Measurements from ENCODE around the gene CIDEC.
A peak's percentile ranks its signal among the peaks of the same experiment; 100 is the strongest.
"Not testable (repeated sequence)": the region's sequence is repeated elsewhere in the genome, so short reads cannot be mapped to it uniquely, and the experiment has no call there.

The CIDEC gene

GRCh38 chr3:9898467-9899241 is 18.6 kb upstream of the CIDEC start:
- Histone ChIP-seq H3K27me3 (ENCODE audit: insufficient read depth, low read length) (no peaks in the 10 kb centered on the region), H3K9ac (ENCODE audit: low read depth, low read length) (no peak overlapping the region), H3K9me3 (ENCODE audit: insufficient read depth, low read depth, low read length) (no peaks in the 10 kb centered on the region), H3K27ac (ENCODE audit: low read length) (no peak overlapping the region), H3K4me3 (ENCODE audit: low read length) (no peak overlapping the region), H3K4me1 (ENCODE audit: insufficient read depth, low read length) (peaks cover 12% of the 10 kb centered on the region), H3K36me3 (ENCODE audit: insufficient read depth, low read depth, low read length) (peaks cover 6% of the 10 kb centered on the region; the same call in 1 of the 2 replicates)

- no peak overlapping the region for H3K27ac ChIP-seq (ENCODE audit: low read length)
- no peaks in the 10 kb centered on the region for H3K27me3 ChIP-seq (ENCODE audit: insufficient read depth, low read length)
- peaks cover 3% of the 10 kb centered on the region; the same call in 1 of the 2 replicates for H3K4me1 ChIP-seq (ENCODE audit: insufficient read depth, low read length)
- H3K36me3 ChIP-seq (ENCODE audit: insufficient read depth, low read depth, low read length), result peaks cover 15% of the 10 kb centered on the region
- no peak overlapping the region for H3K4me3 ChIP-seq (ENCODE audit: low read length)
- no peaks in the 10 kb centered on the region for H3K9me3 ChIP-seq (ENCODE audit: insufficient read depth, low read depth, low read length)
- H3K9ac ChIP-seq (ENCODE audit: low read depth, low read length), result no peak overlapping the region
Observed at GRCh38 chr3:9897408-9898372, 17.6 kb upstream of the CIDEC start.

DNA sequence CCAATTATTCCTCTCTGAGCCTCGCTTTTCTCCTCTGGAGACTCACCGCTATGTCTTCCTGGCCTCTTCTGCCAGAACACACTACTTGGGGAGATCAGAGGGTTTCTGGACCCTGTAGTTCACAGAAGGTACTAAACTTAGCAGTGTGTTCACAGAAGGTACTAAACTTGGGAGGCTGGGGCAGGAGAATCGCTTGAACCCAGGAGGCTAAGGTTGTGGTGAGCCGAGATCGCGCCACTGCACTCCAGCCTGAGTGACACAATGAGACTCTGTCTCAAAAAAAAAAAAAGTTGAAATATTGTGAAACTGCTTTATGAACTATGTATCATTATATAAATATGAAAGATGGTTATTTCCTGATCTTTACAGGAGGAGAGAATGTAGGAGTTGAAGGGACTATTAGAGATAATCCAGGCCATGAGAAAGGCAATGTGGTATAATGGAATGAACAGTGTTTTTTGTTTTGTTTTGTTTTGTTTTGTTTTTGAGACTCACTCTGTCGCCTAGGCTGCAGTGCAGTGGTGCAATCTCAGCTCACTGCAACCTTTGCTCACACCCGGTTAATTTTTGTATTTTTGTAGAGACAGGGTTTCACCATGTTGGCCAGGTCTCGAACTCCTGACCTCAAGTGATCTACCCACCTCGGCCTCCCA is 16.8 kb upstream of the CIDEC start:
- H3K27ac ChIP-seq (ENCODE audit: low read length); H3K9me3 ChIP-seq (ENCODE audit: insufficient read depth, low read depth, low read length); H3K4me1 ChIP-seq (ENCODE audit: insufficient read depth, low read length); H3K9ac ChIP-seq (ENCODE audit: low read depth, low read length); H3K27me3 ChIP-seq (ENCODE audit: insufficient read depth, low read length); H3K4me3 ChIP-seq (ENCODE audit: low read length): not testable (repeated sequence)
- peaks cover 20% of the 10 kb centered on the region for H3K36me3 ChIP-seq (ENCODE audit: insufficient read depth, low read depth, low read length)

DNA sequence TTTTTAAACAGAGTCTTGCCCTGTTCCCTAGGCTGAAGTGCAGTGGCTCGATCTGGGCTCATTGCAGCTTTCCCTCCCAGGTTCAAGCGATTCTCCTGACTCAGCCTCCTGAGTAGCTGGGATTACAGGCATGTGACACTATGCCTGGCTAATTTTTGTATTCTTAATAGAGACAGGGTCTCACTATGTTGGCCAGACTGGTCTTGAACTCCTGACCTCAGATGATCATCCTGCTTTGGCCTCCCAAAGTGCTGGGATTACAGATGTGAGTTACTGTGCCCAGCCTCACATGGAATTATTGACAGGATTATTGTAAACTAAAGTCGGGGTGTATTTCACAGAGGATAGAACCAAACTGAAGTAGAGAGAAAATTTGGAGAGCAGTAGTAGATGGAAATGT is 15.7 kb upstream of the CIDEC start:
- not testable (repeated sequence) for H3K4me3 ChIP-seq (ENCODE audit: low read length); H3K9me3 ChIP-seq (ENCODE audit: insufficient read depth, low read depth, low read length); H3K4me1 ChIP-seq (ENCODE audit: insufficient read depth, low read length); H3K27me3 ChIP-seq (ENCODE audit: insufficient read depth, low read length); H3K27ac ChIP-seq (ENCODE audit: low read length); H3K9ac ChIP-seq (ENCODE audit: low read depth, low read length)
- H3K36me3 ChIP-seq (ENCODE audit: insufficient read depth, low read depth, low read length), result peaks cover 20% of the 10 kb centered on the region

GRCh38 chr3:9893739-9894138 is 13.7 kb upstream of the CIDEC start:
- H3K27me3 ChIP-seq (ENCODE audit: insufficient read depth, low read length), result no peaks in the 10 kb centered on the region
- no peak overlapping the region for H3K27ac ChIP-seq (ENCODE audit: low read length)
- no peaks in the 10 kb centered on the region for H3K9me3 ChIP-seq (ENCODE audit: insufficient read depth, low read depth, low read length)
- peaks cover 20% of the 10 kb centered on the region for H3K36me3 ChIP-seq (ENCODE audit: insufficient read depth, low read depth, low read length)
- no peaks in the 10 kb centered on the region for H3K4me1 ChIP-seq (ENCODE audit: insufficient read depth, low read length)
- H3K9ac ChIP-seq (ENCODE audit: low read depth, low read length), result no peak overlapping the region
- H3K4me3 ChIP-seq (ENCODE audit: low read length), result no peak overlapping the region

DNA sequence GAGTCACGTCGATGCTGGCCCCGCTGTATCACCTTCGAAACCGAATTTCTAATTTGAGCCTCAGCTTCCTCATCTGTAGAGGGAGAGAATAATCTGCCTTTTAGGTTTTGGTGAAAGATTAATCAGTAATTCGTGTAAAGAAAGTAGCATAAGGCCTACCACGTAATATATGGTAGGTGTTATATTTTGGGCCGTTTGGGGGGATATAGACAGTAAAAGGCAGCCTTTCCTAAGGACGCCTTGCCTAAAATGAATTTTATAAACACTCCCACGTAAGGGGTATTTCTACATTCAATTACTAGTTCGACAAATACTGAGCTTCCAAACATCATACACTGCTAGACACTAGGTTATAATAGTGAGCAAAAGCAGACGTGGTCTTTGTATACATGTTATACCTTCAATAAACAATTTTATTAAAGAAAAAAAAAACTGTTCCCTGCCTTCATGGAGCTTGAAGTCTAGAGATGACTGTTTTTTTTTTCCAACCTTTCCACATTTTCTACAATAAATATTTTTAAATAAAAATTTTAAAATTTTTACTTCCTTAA is 11.1 kb upstream of the CIDEC start:
- Histone ChIP-seq H3K4me3 (ENCODE audit: low read length) (peak overlapping the region; percentile 87), H3K9me3 (ENCODE audit: insufficient read depth, low read depth, low read length) (no peaks in the 10 kb centered on the region), H3K36me3 (ENCODE audit: insufficient read depth, low read depth, low read length) (peaks cover 20% of the 10 kb centered on the region), H3K9ac (ENCODE audit: low read depth, low read length) (peak overlapping the region; percentile 94), H3K27ac (ENCODE audit: low read length) (peak overlapping the region; percentile 63), H3K27me3 (ENCODE audit: insufficient read depth, low read length) (no peaks in the 10 kb centered on the region), H3K4me1 (ENCODE audit: insufficient read depth, low read length) (no peaks in the 10 kb centered on the region)

GRCh38 chr3:9890249-9891071 is 10.4 kb upstream of the CIDEC start, which contains the start of gene JAGN1:
Gene JAGN1, plus strand, starts transcription at chr3:9890610. Its CDS starts 113 bp downstream, at chr3:9890723.
- Histone ChIP-seq H3K9me3 (ENCODE audit: insufficient read depth, low read depth, low read length) (no peaks in the 10 kb centered on the region), H3K9ac (ENCODE audit: low read depth, low read length) (peak within 1 kb of the TSS; percentile 94), H3K4me1 (ENCODE audit: insufficient read depth, low read length) (no peaks in the 10 kb centered on the region), H3K4me3 (ENCODE audit: low read length) (peak within 1 kb of the TSS; percentile 87), H3K27me3 (ENCODE audit: insufficient read depth, low read length) (no peaks in the 10 kb centered on the region), H3K36me3 (ENCODE audit: insufficient read depth, low read depth, low read length) (peaks cover 20% of the 10 kb centered on the region), H3K27ac (ENCODE audit: low read length) (peak within 1 kb of the TSS; percentile 63)

- Histone ChIP-seq H3K36me3 (ENCODE audit: insufficient read depth, low read depth, low read length) (peaks cover 20% of the 10 kb centered on the region), H3K9me3 (ENCODE audit: insufficient read depth, low read depth, low read length) (no peaks in the 10 kb centered on the region), H3K4me1 (ENCODE audit: insufficient read depth, low read length) (no peaks in the 10 kb centered on the region), H3K9ac (ENCODE audit: low read depth, low read length) (no peak overlapping the region), H3K4me3 (ENCODE audit: low read length) (no peak overlapping the region), H3K27ac (ENCODE audit: low read length) (no peak overlapping the region), H3K27me3 (ENCODE audit: insufficient read depth, low read length) (no peaks in the 10 kb centered on the region)
Observed at GRCh38 chr3:9889405-9889804, 9.4 kb upstream of the CIDEC start.

DNA sequence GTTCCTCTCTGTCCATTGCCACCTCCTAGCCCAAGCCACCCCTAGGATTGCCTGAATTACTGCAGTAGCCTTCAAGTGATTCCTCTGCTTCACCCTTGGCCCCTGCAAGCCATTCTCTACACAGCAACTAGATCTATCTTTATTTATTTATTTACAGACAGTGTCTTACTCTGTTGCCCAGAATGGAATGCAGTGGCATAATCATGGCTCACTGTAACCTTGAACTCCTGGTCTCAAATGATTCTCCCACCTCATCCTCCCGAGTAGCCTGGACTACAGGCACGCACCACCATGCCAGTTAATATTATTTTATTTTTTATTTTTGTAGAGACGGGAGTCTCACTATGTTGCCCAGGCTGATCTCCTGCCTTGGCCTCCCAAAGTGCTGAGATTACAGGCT is 8.5 kb upstream of the CIDEC start:
- Histone ChIP-seq H3K4me3 (ENCODE audit: low read length) (no peak overlapping the region), H3K9me3 (ENCODE audit: insufficient read depth, low read depth, low read length) (no peaks in the 10 kb centered on the region), H3K27ac (ENCODE audit: low read length) (no peak overlapping the region), H3K4me1 (ENCODE audit: insufficient read depth, low read length) (peaks cover 2% of the 10 kb centered on the region; the same call in 1 of the 2 replicates), H3K36me3 (ENCODE audit: insufficient read depth, low read depth, low read length) (peaks cover 13% of the 10 kb centered on the region), H3K9ac (ENCODE audit: low read depth, low read length) (no peak overlapping the region), H3K27me3 (ENCODE audit: insufficient read depth, low read length) (no peaks in the 10 kb centered on the region)

- Histone ChIP-seq H3K9me3 (ENCODE audit: insufficient read depth, low read depth, low read length) (no peaks in the 10 kb centered on the region), H3K9ac (ENCODE audit: low read depth, low read length) (no peak overlapping the region)
Observed at GRCh38 chr3:9887480-9887879, 7.4 kb upstream of the CIDEC start.

More at GRCh38 chr3:9887480-9887879, 7.4 kb upstream of the CIDEC start:
- Histone ChIP-seq H3K27ac (ENCODE audit: low read length) (no peak overlapping the region), H3K4me1 (ENCODE audit: insufficient read depth, low read length) (peaks cover 2% of the 10 kb centered on the region; the same call in 1 of the 2 replicates), H3K36me3 (ENCODE audit: insufficient read depth, low read depth, low read length) (peaks cover 3% of the 10 kb centered on the region), H3K4me3 (ENCODE audit: low read length) (no peak overlapping the region), H3K27me3 (ENCODE audit: insufficient read depth, low read length) (no peaks in the 10 kb centered on the region)
